Measurements from ENCODE around the gene COL6A3.

COL6A3 gene

GRCh38 chr2:237327175-237327950, 86.6 kb downstream of the COL6A3 start:
- Histone ChIP-seq H3K27me3 (ENCODE audit: insufficient read depth, low read length) (no peaks in the 10 kb centered on the region), H3K4me3 (ENCODE audit: low read depth, low read length) (no peak overlapping the region), H3K36me3 (ENCODE audit: insufficient read depth, low read length) (peaks cover 75% of the 10 kb centered on the region), H3K79me2 (ENCODE audit: control insufficient read depth, insufficient read depth, low read length, unreplicated experiment) (peaks cover 8% of the 10 kb centered on the region), H3K4me1 (ENCODE audit: control insufficient read depth, insufficient read depth, low read length, unreplicated experiment) (peaks cover 60% of the 10 kb centered on the region), H2AFZ (ENCODE audit: low read length, unreplicated experiment) (no peak overlapping the region), H3K27ac (ENCODE audit: low read depth, low read length) (peak overlapping the region; percentile 77)

- Histone ChIP-seq H3K27ac (ENCODE audit: low read depth, low read length) (peak overlapping the region; percentile 77), H2AFZ (ENCODE audit: low read length, unreplicated experiment) (no peak overlapping the region), H3K4me3 (ENCODE audit: low read depth, low read length) (no peak overlapping the region), H3K79me2 (ENCODE audit: control insufficient read depth, insufficient read depth, low read length, unreplicated experiment) (peaks cover 5% of the 10 kb centered on the region), H3K4me1 (ENCODE audit: control insufficient read depth, insufficient read depth, low read length, unreplicated experiment) (peaks cover 65% of the 10 kb centered on the region), H3K27me3 (ENCODE audit: insufficient read depth, low read length) (no peaks in the 10 kb centered on the region), H3K36me3 (ENCODE audit: insufficient read depth, low read length) (peaks cover 69% of the 10 kb centered on the region)
These were observed 87.4 kb downstream of the COL6A3 start for GRCh38 chr2:237326266-237327171.

DNA sequence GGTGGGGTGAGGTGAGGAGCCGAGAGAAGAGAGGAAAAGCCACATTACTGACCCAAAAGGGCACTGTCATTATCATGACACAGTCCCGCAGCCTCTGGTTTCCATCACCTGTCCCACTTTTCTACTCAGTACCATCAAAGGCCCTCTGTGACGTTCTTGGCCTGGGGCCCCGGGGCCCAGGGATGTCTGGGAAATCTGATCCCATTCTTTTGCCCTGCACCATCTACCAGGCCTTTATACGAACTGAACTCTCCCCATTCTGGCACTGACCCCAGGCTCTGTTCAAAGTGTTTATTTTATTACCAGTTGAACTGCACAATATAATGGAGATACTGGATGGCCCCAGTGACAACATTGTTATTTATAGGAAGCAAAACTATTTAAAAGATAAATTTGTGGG, 89.1 kb downstream of the COL6A3 start:
- Histone ChIP-seq H3K4me3 (ENCODE audit: low read depth, low read length) (no peak overlapping the region), H2AFZ (ENCODE audit: low read length, unreplicated experiment) (no peak overlapping the region), H3K27me3 (ENCODE audit: insufficient read depth, low read length) (no peaks in the 10 kb centered on the region), H3K4me1 (ENCODE audit: control insufficient read depth, insufficient read depth, low read length, unreplicated experiment) (peaks cover 72% of the 10 kb centered on the region), H3K36me3 (ENCODE audit: insufficient read depth, low read length) (peaks cover 54% of the 10 kb centered on the region), H3K27ac (ENCODE audit: low read depth, low read length) (peak overlapping the region; percentile 77), H3K79me2 (ENCODE audit: control insufficient read depth, insufficient read depth, low read length, unreplicated experiment) (no peaks in the 10 kb centered on the region)

DNA sequence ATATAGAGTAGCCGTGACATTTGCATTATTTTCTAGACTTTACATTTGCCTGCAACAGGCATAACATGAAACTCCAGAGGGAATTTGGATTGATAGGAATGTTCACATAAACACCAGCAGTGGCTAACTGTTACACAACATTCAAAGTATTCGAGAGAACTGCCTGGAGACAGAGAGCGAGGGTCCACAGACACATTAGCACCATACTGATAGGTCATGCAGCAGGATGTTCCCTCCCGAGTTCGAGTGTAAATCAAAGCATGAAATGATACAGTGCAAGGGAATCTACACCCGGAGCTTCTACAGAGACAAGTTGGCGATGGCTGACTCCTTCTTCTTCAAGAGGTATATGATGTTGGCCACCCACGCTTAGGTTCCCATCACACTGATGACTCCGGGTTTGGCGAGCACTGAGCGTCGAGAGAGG, 89.5 kb downstream of the COL6A3 start:
- Histone ChIP-seq H3K27ac (ENCODE audit: low read depth, low read length) (peak overlapping the region; percentile 77), H3K27me3 (ENCODE audit: insufficient read depth, low read length) (no peaks in the 10 kb centered on the region), H3K36me3 (ENCODE audit: insufficient read depth, low read length) (peaks cover 50% of the 10 kb centered on the region)

GRCh38 chr2:237323656-237324055, 90.3 kb downstream of the COL6A3 start:
- Histone ChIP-seq H3K27me3 (ENCODE audit: insufficient read depth, low read length) (no peaks in the 10 kb centered on the region), H3K27ac (ENCODE audit: low read depth, low read length) (peak overlapping the region; percentile 77), H3K79me2 (ENCODE audit: control insufficient read depth, insufficient read depth, low read length, unreplicated experiment) (no peaks in the 10 kb centered on the region), H3K4me3 (ENCODE audit: low read depth, low read length) (no peak overlapping the region), H2AFZ (ENCODE audit: low read length, unreplicated experiment) (no peak overlapping the region), H3K36me3 (ENCODE audit: insufficient read depth, low read length) (peaks cover 46% of the 10 kb centered on the region), H3K4me1 (ENCODE audit: control insufficient read depth, insufficient read depth, low read length, unreplicated experiment) (peaks cover 72% of the 10 kb centered on the region)

More for the DNA sequence above, 89.5 kb downstream of the COL6A3 start:
- Histone ChIP-seq H3K4me3 (ENCODE audit: low read depth, low read length) (no peak overlapping the region), H3K79me2 (ENCODE audit: control insufficient read depth, insufficient read depth, low read length, unreplicated experiment) (no peaks in the 10 kb centered on the region), H2AFZ (ENCODE audit: low read length, unreplicated experiment) (no peak overlapping the region), H3K4me1 (ENCODE audit: control insufficient read depth, insufficient read depth, low read length, unreplicated experiment) (peaks cover 72% of the 10 kb centered on the region)

DNA sequence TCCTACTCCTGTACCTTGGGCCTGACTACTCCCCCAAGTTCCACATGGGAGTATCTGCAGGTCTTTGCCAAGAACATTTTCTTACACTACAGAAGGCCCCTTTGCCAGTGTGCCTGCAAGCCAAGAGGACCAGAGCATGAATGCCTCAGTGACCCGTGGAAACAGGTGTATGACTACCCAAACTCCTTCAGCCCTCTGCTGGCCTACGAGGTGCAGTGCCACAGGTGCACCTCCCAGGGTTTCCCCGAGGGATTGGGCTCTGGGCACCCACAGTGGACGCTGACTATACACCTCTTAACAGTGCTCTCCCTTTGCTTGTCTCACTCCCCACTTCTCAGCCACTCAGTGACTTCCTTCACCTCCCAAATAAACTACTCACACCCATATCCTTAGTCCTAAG, 91.4 kb downstream of the COL6A3 start:
- H2AFZ ChIP-seq (ENCODE audit: low read length, unreplicated experiment): no peak overlapping the region
- H3K36me3 ChIP-seq (ENCODE audit: insufficient read depth, low read length): peaks cover 35% of the 10 kb centered on the region
- no peak overlapping the region for H3K4me3 ChIP-seq (ENCODE audit: low read depth, low read length)
- H3K27me3 ChIP-seq (ENCODE audit: insufficient read depth, low read length): no peaks in the 10 kb centered on the region
- H3K4me1 ChIP-seq (ENCODE audit: control insufficient read depth, insufficient read depth, low read length, unreplicated experiment): peaks cover 63% of the 10 kb centered on the region
- H3K27ac ChIP-seq (ENCODE audit: low read depth, low read length): peak overlapping the region; percentile 77
- no peaks in the 10 kb centered on the region for H3K79me2 ChIP-seq (ENCODE audit: control insufficient read depth, insufficient read depth, low read length, unreplicated experiment)

DNA sequence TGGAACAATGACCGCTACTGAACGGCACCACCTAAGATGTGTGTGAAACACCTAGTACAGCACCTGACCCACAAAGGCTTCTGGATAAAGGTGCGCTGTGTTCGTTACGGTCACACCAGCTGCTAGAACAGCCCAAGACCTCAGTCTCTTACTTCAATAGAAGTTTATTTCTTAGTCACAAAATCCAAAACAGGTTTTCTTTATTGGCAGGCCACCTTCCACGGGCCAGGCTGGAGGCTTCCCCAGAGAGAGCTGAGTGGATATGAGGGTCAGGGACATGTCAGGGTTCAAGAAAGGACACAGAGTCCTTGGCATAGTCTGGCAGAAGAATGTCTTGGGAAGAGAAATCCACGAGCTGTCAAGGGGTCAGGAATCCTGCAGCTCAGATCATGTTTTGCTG, 92.2 kb downstream of the COL6A3 start:
- Histone ChIP-seq H3K27ac (ENCODE audit: low read depth, low read length) (peak overlapping the region; percentile 77), H2AFZ (ENCODE audit: low read length, unreplicated experiment) (no peak overlapping the region), H3K36me3 (ENCODE audit: insufficient read depth, low read length) (peaks cover 27% of the 10 kb centered on the region), H3K79me2 (ENCODE audit: control insufficient read depth, insufficient read depth, low read length, unreplicated experiment) (no peaks in the 10 kb centered on the region), H3K27me3 (ENCODE audit: insufficient read depth, low read length) (no peaks in the 10 kb centered on the region), H3K4me1 (ENCODE audit: control insufficient read depth, insufficient read depth, low read length, unreplicated experiment) (peaks cover 55% of the 10 kb centered on the region), H3K4me3 (ENCODE audit: low read depth, low read length) (no peak overlapping the region)

DNA sequence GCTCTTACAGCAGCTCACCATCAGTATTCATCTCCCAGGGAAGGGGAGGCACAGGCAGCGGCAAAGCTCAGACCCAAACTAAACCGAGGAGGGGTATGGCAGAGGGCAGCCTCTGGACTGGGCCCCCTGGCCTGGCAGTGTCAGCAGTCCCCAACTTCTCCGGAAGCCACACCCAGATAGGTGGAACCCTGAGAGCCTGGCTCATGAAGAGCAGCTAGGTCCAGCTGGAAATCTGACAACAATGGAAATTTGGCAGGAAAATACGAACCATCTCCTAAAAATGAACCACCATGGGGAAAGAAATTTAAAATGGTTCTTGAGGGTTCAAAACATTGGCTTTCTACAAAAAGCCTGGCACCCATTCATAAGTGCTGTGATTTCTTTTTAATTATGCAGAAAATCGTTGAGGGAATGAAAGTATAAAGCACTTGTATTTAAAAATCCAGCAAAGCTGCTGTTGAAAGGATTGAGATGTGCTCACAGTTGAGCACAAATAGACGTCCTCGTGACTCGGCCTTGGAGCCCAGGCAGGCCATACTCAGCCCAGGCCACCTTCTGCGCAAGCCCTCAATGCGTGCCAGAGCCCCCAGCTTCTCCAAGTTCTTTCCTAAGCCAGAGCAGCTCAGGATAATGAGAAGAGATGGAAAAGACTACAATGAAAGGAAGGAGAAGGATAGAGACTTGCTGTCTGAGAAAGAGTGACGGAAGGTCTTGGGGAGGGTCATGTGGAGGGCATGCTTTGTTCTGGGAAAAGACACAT, 93.0 kb downstream of the COL6A3 start:
- Histone ChIP-seq H3K4me1 (ENCODE audit: control insufficient read depth, insufficient read depth, low read length, unreplicated experiment) (peaks cover 55% of the 10 kb centered on the region), H3K27me3 (ENCODE audit: insufficient read depth, low read length) (no peaks in the 10 kb centered on the region), H2AFZ (ENCODE audit: low read length, unreplicated experiment) (no peak overlapping the region), H3K79me2 (ENCODE audit: control insufficient read depth, insufficient read depth, low read length, unreplicated experiment) (no peaks in the 10 kb centered on the region), H3K27ac (ENCODE audit: low read depth, low read length) (peak overlapping the region; percentile 77), H3K4me3 (ENCODE audit: low read depth, low read length) (no peak overlapping the region), H3K36me3 (ENCODE audit: insufficient read depth, low read length) (peaks cover 19% of the 10 kb centered on the region)

DNA sequence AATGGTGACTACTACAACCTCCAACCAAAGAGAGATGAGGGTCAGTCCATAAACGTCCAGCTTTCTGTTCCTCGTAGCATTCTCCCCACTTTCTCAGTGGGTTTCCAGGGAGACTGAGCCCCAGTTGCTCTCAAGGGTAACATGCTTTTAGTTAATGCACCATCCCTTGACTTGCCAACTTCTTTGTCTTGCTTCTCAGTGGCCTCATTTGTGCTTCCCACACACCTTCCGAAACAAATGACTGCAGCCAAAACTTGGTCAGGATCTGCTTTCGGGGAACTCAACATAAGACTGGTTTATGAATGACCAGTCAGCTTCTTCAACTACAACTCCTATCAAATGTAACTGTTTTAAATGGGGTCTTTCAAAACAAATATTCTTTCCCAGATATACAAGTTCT, 94.1 kb downstream of the COL6A3 start:
- H3K79me2 ChIP-seq (ENCODE audit: control insufficient read depth, insufficient read depth, low read length, unreplicated experiment): no peaks in the 10 kb centered on the region
- H3K4me1 ChIP-seq (ENCODE audit: control insufficient read depth, insufficient read depth, low read length, unreplicated experiment): peaks cover 55% of the 10 kb centered on the region
- H3K27me3 ChIP-seq (ENCODE audit: insufficient read depth, low read length): no peaks in the 10 kb centered on the region
- H3K27ac ChIP-seq (ENCODE audit: low read depth, low read length): peak overlapping the region; percentile 77
- no peak overlapping the region for H3K4me3 ChIP-seq (ENCODE audit: low read depth, low read length)
- no peak overlapping the region for H2AFZ ChIP-seq (ENCODE audit: low read length, unreplicated experiment)
- peaks cover 9% of the 10 kb centered on the region for H3K36me3 ChIP-seq (ENCODE audit: insufficient read depth, low read length)

DNA sequence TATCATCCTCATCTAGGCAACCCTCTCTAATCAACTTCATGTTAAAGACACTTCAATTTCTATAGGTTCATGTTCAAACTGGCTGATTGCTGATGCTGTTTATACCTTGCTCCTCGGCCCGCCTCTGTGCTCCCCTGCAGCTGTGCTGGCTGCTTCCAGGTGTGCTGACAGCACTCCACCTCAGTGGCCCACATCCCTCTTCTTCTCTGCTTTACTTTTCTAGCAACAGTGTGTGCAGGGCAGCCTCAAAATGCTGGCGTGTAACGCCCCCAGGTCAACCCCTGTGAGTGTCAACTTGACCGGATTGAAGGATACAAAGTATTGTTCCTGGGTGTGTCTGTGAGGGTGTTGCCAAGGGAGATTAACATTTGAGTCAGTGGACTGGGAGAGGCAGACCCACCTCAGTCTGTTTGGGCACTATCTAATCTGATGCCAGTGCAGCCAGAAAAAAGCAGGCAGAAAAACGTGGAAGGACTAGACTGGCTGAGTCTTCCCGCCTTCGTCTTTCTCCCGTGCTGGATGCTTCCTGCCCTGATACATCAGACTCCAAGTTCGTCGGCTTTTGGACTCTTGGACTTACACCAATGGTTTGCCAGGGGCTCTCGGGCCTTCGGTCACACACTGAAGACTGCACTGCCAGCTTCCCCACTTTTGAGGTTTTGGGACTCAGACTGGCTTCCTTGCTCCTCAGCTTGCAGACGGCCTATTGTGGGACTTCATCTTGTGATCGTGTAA, 94.7 kb downstream of the COL6A3 start:
- peaks cover 3% of the 10 kb centered on the region for H3K36me3 ChIP-seq (ENCODE audit: insufficient read depth, low read length)
- no peaks in the 10 kb centered on the region for H3K27me3 ChIP-seq (ENCODE audit: insufficient read depth, low read length)
- H3K27ac ChIP-seq (ENCODE audit: low read depth, low read length): peak overlapping the region; percentile 77
- H3K4me3 ChIP-seq (ENCODE audit: low read depth, low read length): no peak overlapping the region
- H3K4me1 ChIP-seq (ENCODE audit: control insufficient read depth, insufficient read depth, low read length, unreplicated experiment): peaks cover 53% of the 10 kb centered on the region
- H3K79me2 ChIP-seq (ENCODE audit: control insufficient read depth, insufficient read depth, low read length, unreplicated experiment): no peaks in the 10 kb centered on the region
- no peak overlapping the region for H2AFZ ChIP-seq (ENCODE audit: low read length, unreplicated experiment)
